Inflammatory macrophage (primary cell): ENCODE data around the gene TBC1D22A.
A peak's percentile ranks its signal among the peaks of the same experiment; 100 is the strongest.

Experiments
- DNase-seq, 2 donors: peaks; one replicate each; pipeline ENCODE4 v3.0.0-alpha.2; 2020 to 2022

Gene TBC1D22A

DNA sequence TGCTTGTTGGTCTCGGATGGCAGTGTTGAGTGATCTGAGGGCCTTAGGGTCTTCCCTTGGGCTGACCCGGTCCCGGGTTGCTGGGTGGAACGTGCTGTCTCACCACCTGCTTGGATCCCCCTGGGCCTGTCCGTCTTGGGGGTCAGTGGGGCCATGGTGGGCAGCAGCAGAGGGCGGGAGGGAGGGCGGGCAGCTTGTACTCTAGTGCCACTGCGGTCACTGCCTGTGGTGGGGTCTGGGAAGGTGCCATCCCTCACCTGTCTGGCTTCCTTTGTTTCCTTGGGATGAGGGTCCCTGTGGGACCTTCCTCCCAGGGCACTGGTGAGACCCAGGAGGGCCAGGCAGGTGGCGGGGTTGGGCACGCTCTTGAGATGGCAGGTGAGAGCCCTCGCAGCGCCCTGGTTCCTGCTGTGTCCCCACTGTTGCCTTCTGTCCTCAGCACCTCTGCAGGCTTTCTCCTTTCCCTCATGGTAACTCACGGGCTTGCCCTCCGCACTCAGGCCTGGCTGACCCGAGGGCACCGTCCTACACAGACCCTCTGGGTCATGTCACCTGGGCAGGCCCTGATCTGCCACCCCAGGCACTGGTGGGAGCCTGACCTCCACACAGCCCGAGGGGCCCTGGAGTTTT lies 34.2 kb downstream of the TBC1D22A start:
- DNase-seq, result no peak

DNA sequence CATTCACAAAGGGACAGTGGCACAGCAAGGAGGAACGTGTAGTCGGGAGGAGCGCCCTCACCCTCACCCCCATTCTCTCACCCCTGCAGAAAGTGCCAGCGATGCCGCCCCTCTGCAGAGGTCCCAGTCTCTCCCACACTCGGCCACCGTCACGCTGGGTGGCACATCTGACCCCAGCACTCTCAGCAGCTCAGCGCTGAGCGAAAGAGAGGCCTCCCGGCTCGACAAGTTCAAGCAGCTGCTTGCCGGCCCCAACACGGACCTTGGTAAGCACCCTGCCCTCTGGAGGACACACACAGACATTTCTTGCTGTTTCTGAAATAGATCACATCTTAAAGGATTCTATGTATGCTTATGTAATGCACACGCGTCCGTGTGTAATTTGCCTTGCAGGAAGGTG lies 34.9 kb downstream of the TBC1D22A start:
- peak; percentile 25 to 34 for DNase-seq

DNA sequence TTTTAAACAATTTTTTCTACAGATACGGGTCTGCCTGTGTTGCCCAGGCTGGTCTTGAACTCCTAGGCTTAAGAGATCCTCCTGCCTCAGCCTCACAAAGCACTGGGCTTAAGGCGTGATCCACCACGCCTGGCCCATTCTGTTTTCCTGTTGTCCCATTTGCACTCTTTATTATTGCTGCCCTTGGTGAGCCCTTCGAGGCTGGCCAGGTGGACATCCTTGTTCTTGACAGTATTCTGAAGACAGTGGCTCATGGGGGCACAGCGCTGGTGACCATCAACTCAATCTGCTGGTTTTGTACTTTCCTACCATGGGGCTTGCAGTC lies 35.6 kb downstream of the TBC1D22A start:
- no peak for DNase-seq

DNA sequence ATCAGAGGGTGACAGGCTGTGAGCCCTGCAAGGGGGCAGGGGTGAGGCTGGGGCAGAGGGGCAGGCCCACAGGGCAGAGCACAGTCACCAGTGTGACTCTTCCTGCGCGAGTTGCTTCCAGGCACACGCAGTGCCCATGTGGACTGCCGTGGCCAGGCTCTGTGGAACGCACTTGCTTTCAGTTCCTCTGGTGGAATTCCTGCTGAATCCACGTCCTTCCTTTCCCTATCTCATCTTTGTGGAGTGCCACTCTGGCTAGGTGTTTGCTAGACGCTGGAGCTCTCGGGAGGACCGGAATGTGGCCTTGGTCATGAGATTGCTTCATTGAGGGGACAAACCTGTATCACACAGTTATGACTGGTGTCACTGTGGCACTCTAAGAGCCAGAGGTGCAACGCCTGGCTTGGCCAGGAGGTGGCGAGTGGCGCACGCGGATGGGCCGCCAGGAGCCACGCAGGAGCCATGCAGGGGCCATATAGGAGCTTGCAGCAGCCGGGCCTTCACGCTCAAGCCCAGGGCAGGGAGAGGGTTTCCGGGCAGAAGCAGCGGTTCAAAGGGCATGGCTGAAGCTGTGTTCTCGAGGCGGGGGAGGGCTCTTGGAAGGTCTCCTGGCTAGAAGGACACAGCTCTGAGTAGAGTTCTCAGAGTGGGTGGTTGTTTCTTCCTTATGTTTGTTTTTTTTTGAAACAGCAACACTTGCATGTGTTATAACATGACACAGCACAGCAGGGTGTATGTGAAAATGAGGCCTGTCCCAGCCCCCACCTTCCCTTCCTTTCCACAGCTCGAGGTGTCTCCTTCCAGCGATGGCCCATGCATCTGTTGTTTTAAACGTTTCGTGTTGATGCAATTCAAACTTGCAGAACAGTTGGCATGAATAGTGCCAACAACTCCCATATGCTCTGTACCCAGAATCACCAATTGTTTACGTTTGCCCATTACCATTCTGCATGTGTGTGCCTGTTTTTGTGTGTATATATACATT lies 36.2 kb downstream of the TBC1D22A start:
- peak; percentile 66 to 68 for DNase-seq

DNA sequence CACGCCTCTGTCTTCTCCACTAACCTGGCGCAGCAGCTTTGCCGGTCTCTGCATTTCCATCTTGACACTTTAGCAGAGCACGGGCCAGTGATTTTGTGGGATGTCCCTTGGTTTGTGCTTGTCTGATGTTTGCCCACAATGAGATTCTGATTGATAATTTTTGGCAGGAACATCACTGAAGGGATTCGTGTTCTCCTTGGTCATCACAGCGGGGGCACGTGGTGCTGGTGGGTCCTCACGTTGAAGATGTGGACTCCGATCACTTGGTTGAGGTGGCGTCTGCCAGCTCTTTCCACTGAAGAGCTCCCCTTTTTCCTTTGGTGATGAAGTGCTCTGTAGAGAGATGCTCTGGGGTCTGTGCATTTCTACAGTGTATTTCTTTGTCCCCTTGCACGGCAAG lies 37.2 kb downstream of the TBC1D22A start:
- DNase-seq, result no peak

DNA sequence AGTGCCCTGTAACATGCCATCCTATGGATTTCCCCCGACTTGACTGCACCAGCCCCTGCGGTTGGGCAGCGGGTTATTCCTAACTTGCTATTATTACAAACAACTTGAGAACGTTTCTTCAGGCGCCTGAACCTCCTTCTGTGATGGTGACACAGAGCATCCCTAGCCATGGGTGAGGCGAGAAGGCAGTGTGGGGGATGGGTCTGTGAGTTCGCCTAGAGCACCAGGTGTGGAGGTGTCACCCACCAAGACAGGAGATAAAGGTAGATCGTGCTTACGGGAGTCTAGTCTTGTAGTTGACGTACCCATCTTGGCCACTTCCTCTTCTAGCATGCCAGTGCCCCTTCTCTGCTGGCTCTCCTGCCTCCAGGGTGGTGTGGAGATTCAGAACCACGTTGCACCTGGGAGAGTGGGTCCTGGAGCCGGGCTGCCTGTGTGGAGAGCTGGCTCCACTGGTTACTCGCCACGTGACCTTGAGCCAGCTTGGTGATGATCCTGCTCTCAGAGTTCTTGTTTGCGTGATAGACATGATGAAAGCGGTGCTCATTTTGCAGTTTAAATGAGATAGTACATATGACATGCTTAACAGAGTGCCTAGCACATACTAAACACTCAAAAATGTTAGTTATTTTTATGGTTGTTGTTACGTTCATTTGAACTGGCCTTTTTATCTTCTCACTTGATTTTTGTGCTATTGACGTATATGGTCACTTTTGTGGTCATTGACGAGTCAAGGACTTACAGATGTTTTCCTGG lies 37.8 kb downstream of the TBC1D22A start:
- no peak for DNase-seq

DNA sequence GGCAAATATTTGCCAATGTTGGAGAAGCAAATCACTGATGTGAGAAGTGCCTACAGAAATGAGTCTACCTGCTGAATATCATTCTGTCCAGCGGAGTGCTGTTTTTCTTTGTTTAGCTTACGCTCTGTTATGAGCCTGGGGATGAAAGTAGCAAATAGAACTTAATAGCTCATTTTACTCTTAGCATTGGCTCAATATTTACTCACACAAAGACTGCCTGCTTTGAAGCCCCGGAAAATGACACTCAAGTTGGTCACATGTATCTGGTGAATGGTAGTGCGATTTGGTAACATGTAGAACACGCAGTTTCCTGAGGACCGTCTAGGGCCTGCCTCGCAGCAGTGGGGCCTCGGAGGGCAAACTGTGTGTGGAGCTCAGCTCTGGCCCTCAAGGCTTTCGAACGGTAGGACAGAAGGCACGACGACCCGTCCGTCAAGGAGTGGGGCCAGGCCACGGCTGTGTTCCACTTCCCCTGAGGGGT lies 38.9 kb downstream of the TBC1D22A start:
- DNase-seq, result no peak

DNA sequence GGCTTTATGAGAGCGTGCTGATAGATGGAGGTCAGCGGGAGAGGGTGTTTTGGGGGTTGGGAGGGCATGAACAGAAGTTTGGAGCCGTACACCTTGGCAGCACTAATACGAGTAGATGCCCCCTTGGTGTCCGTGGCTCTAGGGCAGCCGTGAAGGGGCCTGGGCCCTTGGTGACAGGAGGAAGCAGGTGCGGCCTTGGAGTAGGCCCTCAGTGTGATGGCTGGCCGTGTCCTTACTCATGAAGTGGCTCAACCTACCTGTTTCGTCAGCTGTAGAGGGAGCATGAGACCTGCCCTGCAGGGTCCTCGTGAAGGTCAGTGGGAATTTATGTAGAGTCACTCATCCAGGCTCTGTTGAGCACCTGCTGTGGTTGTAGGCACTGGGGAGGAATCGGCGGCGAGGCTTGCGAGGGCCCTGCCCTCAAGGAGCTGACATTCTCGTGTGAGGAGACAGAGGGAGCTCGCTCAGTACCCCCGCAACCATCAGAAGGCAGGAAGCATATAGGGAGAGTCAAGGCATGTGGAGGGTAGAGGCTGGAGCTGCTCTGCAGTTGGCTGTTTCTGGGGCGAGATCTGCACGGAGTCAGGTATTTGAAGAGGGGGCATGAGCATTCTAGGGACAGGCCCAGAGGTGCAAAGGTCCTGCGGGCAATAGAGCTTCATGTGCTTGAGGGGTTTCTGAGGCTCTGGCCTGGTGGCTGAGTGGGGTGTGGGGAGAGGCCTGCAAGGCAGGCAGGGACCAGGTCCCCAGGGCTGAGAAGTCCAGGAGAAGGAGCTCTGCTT lies 39.6 kb downstream of the TBC1D22A start:
- DNase-seq, result no peak

DNA sequence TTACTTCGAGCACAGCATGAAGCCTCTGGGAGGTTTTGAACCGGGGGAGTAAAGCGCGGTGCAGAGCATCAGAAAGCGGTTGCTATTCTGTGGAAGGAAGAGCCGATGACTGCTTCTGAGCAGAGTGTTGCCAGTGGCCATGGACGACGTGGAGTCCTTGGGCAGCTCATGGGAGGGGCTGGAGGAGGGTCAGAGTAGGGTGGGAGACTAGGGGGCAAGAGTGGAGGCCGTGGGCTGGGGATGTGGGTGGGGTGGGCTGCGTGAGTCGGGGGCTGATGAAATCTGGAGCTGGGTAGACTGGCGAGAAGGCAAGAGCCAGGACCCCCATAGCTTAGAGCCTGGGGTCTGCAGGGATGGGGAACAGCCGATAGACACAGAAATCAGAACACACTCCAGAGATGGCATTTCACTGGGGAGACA lies 40.2 kb downstream of the TBC1D22A start:
- no peak for DNase-seq

DNA sequence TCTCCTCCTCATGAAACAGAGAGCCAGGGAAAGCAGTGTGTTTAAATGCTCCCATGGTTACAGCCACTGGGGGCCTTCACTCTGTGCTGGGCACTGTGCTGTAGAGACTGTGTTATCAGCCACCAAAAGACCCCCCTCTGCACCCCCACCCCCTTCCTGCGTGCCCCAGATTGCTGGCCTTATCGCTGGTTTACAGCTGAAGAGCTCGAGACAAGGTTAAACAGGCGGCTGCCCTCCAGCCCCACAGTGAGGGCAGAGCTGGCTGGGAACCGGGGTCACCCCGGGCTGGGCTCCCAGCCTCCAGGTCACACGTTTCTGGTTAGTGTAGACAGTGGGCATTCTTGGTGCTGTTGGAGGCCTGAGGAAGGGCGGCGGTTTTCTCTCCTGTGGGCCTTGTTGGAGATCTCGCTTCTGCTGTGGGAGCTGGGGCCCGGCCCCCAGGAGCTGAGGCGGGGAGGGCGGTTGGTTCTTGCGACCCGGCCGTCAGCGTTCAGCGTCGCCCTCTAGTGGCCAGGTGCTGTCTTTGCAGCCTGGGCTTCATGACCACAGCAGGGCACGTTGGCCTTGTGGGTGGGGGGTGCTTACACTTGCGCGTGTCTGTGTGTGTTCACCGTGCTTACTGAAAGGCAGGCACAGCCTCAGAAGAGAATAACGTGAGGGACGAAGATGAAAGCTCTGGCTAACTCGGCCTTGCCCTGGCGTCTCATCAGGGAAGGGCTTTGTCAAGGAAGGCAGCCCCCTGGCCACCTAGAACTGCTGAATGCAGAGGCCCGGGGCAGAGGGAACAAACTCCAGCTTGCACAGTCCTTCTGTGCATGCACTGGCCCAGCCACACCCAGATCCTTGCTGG lies 40.8 kb downstream of the TBC1D22A start:
- peak; percentile 8 to 36 for DNase-seq

DNA sequence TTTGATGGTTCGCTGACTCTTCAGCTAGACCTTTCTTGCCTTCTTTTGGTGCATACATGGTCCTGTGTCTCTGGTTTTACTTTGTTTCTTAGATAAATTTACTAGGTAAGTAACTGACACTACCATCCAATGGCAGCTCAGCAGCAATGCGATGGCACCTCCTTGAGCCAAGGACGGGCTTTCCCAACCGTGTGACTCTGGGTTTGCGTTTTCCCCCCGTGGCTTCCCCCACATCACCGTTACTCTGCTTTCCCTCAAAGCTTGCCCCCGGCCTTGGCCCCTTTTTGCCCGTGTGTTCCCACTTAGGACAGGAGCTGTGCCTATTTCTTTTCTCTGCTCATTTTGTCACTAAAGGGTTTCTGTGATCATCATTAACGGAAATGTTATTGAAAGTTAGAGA lies 41.5 kb downstream of the TBC1D22A start:
- DNase-seq, result no peak

DNA sequence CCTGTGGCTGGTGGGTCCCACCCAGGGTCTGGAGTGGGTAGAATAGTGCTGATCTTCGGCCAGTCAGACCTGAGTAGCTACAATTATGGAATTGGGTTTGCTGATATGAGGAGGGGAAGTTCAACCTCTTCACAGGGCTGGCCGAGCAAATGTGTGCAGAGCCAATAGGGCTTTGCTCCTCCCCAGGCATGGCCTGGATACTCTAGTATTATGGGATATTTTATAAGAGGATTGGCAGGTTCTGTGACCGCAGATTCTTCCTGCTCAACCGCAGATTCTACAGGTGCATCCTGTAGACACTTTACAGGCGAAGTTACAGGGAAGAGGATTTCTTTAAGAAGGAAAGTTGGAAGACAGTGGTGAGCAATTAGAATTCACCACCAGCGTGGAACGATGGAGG lies 44.3 kb downstream of the TBC1D22A start:
- no peak for DNase-seq

DNA sequence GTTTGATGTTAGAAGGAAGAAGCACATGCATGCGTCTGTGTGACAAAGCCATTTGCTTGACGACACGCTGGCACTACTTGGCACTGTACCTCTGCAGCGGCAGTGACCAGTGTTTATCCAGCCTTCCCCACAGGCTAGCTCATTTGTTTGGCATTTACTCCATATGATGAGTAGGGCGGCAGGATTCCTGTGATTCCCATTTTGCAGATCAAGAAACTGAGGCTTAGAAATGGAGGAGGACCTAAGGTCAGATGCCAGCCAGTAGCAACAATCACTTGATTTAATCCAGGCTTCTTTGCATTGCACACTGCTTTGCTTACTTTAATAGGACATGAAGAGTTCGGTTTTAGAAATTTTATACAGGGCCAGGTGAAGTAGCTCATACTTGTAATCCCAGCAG lies 45.0 kb downstream of the TBC1D22A start:
- no peak for DNase-seq

DNA sequence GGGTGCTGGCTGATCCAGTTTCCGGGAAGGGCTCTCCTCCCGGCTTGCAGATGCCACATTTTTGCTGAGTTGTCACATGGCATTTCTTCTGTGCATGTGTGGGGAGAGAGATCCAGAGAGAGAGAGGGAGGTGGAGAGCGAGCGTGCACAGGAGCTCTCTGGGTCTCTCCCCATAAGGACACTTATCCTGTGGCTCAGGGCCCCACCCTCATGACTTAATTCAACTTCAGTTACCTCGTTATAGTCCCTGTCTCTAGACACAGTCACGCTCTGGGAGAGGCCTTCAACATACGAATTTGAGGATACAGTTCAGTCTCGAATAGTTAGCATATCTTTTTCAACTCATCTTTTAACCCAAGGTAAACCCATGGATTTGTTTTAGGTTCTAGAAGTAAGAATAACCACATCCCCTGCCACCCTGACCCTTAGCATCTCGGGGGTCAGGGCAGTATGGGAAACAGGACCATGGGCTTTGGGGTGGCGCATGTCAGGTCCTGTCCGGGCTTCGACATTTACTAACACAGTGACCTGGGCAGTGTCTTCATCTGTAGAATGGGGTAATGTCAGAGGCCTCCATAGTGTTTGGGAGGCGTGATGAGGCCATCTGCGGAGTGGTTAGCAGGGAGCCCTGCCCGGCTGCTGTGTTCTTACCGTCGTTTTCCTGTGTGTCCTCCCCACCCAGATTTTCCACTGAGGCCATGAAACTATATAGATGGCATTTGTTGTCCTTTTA lies 46.9 kb downstream of the TBC1D22A start:
- DNase-seq, result no peak

DNA sequence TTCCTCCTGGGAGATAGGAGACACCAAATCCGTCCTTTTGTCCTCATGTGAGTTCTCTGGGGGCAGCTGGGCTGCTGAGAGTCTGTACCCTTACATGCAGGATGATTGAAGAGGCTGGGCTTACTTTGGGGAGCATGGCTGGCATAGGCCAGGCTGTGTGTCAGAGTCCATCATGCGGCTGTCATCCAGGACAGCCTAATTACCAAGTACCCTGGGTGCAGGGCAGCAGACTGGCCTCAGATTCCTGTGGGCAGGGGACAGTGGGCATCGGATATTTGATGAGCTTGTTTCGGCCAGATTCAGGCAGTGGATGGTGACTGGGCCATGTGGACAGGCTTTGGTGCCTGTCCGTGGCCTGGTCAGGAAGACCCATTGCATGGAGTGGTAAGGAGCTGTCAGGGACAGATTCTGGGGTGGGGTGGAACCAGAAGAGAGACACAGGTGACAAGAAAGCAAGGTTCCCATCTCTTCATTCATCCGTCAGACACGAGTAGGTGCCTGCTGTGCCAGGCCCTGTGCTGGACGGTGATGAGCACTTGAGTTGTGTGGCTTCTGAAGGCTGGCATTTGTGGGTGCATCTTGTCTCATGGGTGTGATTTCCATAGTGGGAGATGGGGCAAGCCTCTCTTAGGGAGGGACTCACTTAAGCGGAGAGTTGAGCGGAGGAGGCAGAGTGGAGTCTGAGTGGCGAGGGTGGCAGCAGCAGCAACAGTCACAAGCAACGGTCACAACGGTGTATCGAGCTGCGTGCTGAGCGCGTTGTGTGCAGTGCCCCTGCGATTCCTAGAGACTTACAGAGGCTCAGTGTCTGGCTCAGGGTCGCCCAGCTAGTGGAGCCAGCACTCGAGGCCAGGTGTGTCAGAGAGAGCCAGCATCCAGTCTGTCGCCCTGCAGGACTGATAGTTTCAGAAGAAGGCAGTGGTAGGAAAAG lies 48.7 kb downstream of the TBC1D22A start:
- DNase-seq, result no peak

DNA sequence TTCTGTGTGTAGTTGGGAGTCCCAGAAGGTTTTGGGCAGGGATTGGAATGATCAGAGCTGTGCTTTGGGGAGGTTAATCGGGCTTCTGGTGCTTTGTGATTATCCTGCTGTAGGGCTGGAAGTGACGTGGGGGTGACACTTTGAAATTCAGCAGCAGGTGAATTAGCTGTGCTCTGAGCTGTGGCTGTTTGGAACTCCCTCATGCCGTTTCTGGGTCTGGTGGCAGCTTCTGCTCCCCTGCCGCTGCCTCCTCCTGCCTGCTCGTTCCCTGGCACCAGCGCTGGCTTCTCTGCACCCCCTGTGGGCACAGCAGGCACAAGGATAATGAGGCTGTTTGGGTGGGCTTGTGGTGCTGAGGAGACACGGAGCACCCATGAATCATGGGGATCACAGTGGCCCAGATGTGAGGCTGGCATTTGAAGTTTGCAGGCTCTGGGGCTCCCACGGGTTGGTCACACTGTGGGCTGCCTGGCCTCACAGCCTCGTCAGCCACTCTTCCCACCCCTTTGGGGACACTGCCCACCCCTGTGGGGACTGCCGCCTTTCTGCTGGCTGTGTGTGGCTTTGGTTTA lies 49.7 kb downstream of the TBC1D22A start:
- DNase-seq, result no peak

DNA sequence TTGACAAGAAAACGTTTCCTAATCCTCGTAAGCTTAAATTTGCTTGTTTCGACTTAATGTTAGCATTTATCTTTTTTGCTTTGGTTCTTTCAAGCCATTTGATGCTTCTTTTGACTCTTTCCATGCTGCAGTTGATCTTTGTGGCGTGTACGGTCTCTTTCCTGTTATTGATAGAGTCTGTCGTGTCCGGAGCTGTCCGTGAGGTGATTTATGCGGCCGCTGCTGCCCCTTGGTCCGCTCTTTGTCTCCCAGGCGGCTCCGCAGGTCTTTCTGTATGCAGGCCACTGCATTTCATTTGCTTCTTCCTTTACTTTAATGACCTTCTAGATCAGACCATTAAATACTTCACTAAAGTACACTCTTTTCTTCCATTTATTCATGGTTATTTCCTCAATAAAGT lies 50.3 kb downstream of the TBC1D22A start:
- DNase-seq, result no peak

DNA sequence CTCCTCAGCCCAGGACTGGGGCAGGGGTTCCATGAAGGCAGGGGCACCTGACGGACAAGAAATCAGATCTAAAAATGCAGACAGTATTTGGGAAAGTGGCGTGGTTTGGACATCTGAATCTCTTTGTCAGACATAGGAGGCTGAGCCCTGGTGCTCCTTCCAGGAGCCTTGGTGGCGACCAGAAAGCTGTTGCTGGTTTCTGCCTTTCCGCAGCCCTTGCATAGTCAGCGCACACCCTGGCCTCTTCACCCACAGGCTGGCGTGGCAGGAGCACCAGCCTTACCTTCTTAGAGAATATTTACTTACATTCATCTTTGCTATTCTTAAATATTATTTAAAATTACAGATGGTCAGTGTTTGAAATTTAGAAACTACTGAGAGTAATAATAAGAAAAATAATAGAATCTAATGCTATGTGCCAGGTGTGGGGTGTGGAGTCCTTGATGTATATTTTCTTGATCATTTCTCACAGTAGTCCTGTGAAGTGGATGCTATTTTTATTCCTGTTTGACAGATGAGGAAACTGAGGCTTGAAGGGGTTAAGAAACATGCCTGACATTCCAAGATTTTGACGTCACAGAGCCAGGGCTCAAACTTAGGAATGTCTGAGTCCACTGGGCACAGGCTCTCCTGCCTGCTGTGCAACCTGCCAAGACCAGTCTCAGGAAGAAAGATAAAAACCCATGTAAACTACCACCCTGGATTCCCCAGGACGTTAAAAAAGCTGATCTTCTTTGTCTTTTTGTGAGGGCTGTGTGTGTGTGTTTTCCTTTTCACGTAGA lies 51.6 kb downstream of the TBC1D22A start:
- DNase-seq, result no peak
